ENCODE measurements around the gene NAPA.

GRCh38 chr19:47544476-47544875, 29.6 kb upstream of the NAPA start:
- TF ChIP-seq, protein P1, sequence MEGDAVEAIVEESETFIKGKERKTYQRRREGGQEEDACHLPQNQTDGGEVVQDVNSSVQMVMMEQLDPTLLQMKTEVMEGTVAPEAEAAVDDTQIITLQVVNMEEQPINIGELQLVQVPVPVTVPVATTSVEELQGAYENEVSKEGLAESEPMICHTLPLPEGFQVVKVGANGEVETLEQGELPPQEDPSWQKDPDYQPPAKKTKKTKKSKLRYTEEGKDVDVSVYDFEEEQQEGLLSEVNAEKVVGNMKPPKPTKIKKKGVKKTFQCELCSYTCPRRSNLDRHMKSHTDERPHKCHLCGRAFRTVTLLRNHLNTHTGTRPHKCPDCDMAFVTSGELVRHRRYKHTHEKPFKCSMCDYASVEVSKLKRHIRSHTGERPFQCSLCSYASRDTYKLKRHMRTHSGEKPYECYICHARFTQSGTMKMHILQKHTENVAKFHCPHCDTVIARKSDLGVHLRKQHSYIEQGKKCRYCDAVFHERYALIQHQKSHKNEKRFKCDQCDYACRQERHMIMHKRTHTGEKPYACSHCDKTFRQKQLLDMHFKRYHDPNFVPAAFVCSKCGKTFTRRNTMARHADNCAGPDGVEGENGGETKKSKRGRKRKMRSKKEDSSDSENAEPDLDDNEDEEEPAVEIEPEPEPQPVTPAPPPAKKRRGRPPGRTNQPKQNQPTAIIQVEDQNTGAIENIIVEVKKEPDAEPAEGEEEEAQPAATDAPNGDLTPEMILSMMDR (IDR thresholded peaks at IDR 0.05; ENCODE audit: low read depth, low read length, poor library complexity, severe bottlenecking) = no peak
- TF ChIP-seq EZH2phosphoT487 (IDR thresholded peaks at IDR 0.05; ENCODE audit: borderline replicate concordance, low read length) = no peak

Data from DOHH2 (cell line).